Endothelial cell (in vitro differentiated cells): ENCODE results near the gene ALG5. TPM values are rescaled to one million over a fixed set of nuclear protein-coding genes. Genes with fewer than 3 reads are reported as not detected.

Experiments
- DNase-seq: peaks from one replicate; pipeline ENCODE4 v3.0.0; 2021; ENCODE audit warnings: low spot score
- H3K27ac Mint-ChIP-seq: one replicate; pipeline ENCODE4 v1.8.0; 2021; ENCODE audit warnings: mixed read lengths, inconsistent platforms; ENCODE audit not compliant: unreplicated experiment
- H3K27me3 Mint-ChIP-seq: one replicate; pipeline ENCODE4 v1.8.0; 2021; ENCODE audit warnings: mild to moderate bottlenecking, moderate library complexity, mixed read lengths, inconsistent platforms; ENCODE audit not compliant: unreplicated experiment
- H3K36me3 Mint-ChIP-seq: one replicate; pipeline ENCODE4 v1.8.0; 2021; ENCODE audit warnings: mild to moderate bottlenecking, low read depth, mixed read lengths, inconsistent platforms; ENCODE audit not compliant: unreplicated experiment
- H3K4me1 Mint-ChIP-seq: one replicate; pipeline ENCODE4 v1.8.0; 2021; ENCODE audit warnings: mild to moderate bottlenecking, mixed read lengths, inconsistent platforms; ENCODE audit not compliant: unreplicated experiment
- H3K4me3 Mint-ChIP-seq: one replicate; pipeline ENCODE4 v1.8.0; 2021; ENCODE audit warnings: mild to moderate bottlenecking, mixed read lengths, inconsistent platforms; ENCODE audit not compliant: unreplicated experiment
- H3K9me3 Mint-ChIP-seq: one replicate; pipeline ENCODE4 v1.8.0; 2021; ENCODE audit warnings: mixed read lengths, inconsistent platforms; ENCODE audit not compliant: unreplicated experiment
- CTCF ChIP-seq: fragments of 200-600 bp; sonication (generic); IDR thresholded peaks from one replicate; pipeline ENCODE4 v1.5.0; 2021; ENCODE audit warnings: antibody characterized with exemption; ENCODE audit not compliant: unreplicated experiment
- total RNA-seq: library from RNA; stranded (reverse); fragmentation: NEBNext Ultra II Directional; extraction: Animal tissue kit (Norgen Biotek cat#: 25700); gene quantifications from one replicate; pipeline ENCODE4 v1.2.1, GENCODE V29; 2021; ENCODE audit not compliant: unreplicated experiment

ALG5 gene
- total RNA-seq, 1 donor from 2014 or later, result 22.0 TPM

GRCh38 chr13:37040789-37041188 lies 41.6 kb upstream of the ALG5 start:
- no peak for DNase-seq
- H3K4me3 Mint-ChIP-seq, result no peak overlapping the region
- no peak for TF ChIP-seq CTCF
- H3K9me3 Mint-ChIP-seq, result no peaks in the 10 kb centered on the region
- no peaks in the 10 kb centered on the region for H3K27me3 Mint-ChIP-seq
- H3K36me3 Mint-ChIP-seq, result peaks cover 26% of the 10 kb centered on the region
- no peak overlapping the region for H3K27ac Mint-ChIP-seq
- H3K4me1 Mint-ChIP-seq, result no peaks in the 10 kb centered on the region

- Mint-ChIP-seq H3K9me3 (no peaks in the 10 kb centered on the region), H3K27ac (no peak overlapping the region), H3K27me3 (no peaks in the 10 kb centered on the region), H3K36me3 (peaks cover 35% of the 10 kb centered on the region), H3K4me1 (no peaks in the 10 kb centered on the region), H3K4me3 (no peak overlapping the region)
- TF ChIP-seq CTCF, result no peak
- DNase-seq, result no peak
Observed at GRCh38 chr13:37039896-37040295, 40.8 kb upstream of the ALG5 start.

DNA sequence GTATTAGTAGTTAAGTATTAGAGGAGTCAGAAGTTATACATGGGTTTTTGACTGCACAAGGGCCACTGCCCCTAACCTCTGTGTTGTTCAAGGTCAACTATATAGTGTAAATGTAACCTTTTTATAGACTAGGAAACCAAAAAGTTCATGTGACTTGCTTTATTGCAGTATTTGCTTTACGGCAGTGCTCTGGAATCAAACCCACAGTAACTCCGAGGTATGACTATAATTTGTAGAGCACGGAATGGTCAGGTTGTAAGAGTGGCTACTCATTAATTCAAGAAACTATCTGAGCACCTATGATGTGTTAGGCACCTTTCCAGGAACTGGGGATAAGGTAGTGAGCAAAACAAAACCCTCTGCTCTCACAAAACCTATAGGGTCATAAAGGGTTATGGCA lies 38.1 kb upstream of the ALG5 start:
- Mint-ChIP-seq H3K27me3 (no peaks in the 10 kb centered on the region), H3K36me3 (peaks cover 43% of the 10 kb centered on the region), H3K9me3 (no peaks in the 10 kb centered on the region), H3K27ac (no peak overlapping the region), H3K4me1 (no peaks in the 10 kb centered on the region), H3K4me3 (no peak overlapping the region)
- TF ChIP-seq CTCF, result no peak
- no peak for DNase-seq

- Mint-ChIP-seq H3K9me3 (no peaks in the 10 kb centered on the region), H3K4me3 (no peak overlapping the region), H3K4me1 (no peaks in the 10 kb centered on the region), H3K27ac (no peak overlapping the region), H3K27me3 (no peaks in the 10 kb centered on the region), H3K36me3 (peaks cover 22% of the 10 kb centered on the region)
- no peak for TF ChIP-seq CTCF
- no peak for DNase-seq
Observed at GRCh38 chr13:37029617-37030016, 30.5 kb upstream of the ALG5 start.

DNA sequence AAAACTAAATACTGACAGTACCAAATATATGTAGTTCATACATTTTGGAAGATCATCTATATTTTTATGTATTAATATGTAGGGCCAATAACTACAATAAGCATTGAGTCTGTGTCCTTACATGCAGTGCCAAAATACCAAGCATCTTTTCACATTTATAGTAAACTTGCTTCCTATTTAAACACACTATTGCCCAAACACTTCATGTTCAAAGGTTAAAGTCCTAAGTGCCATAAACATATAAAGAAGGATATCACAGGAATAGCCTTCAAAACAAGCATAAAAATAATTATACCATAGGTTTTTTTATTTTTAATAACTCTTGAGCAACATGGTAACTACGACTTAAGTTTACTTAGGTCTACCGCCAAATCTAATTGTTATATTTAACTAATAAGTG lies 28.5 kb upstream of the ALG5 start:
- H3K4me3 Mint-ChIP-seq, result no peak overlapping the region
- no peak for TF ChIP-seq CTCF
- no peak overlapping the region for H3K27ac Mint-ChIP-seq
- no peaks in the 10 kb centered on the region for H3K4me1 Mint-ChIP-seq
- H3K27me3 Mint-ChIP-seq, result no peaks in the 10 kb centered on the region
- peaks cover 12% of the 10 kb centered on the region for H3K36me3 Mint-ChIP-seq
- DNase-seq, result no peak
- H3K9me3 Mint-ChIP-seq, result no peaks in the 10 kb centered on the region
